Measurements from ENCODE around the gene MRPL52. TPM values are rescaled to one million over a fixed set of nuclear protein-coding genes. Genes with fewer than 3 reads are reported as not detected.

The MRPL52 gene
- total RNA-seq, 1 donor from 2014 or later, result 74.4 TPM

- Mint-ChIP-seq H3K27ac (no peak overlapping the region), H3K36me3 (no peaks in the 10 kb centered on the region), H3K4me3 (no peak overlapping the region), H3K27me3 (ENCODE audit: low read depth) (peaks cover 1% of the 10 kb centered on the region), H3K4me1 (no peaks in the 10 kb centered on the region), H3K9me3 (peaks cover 3% of the 10 kb centered on the region)
- no peak for DNase-seq (ENCODE audit: low spot score in 2 of 2, unreplicated experiment in 2 of 2)
- TF ChIP-seq, protein P1, sequence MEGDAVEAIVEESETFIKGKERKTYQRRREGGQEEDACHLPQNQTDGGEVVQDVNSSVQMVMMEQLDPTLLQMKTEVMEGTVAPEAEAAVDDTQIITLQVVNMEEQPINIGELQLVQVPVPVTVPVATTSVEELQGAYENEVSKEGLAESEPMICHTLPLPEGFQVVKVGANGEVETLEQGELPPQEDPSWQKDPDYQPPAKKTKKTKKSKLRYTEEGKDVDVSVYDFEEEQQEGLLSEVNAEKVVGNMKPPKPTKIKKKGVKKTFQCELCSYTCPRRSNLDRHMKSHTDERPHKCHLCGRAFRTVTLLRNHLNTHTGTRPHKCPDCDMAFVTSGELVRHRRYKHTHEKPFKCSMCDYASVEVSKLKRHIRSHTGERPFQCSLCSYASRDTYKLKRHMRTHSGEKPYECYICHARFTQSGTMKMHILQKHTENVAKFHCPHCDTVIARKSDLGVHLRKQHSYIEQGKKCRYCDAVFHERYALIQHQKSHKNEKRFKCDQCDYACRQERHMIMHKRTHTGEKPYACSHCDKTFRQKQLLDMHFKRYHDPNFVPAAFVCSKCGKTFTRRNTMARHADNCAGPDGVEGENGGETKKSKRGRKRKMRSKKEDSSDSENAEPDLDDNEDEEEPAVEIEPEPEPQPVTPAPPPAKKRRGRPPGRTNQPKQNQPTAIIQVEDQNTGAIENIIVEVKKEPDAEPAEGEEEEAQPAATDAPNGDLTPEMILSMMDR (IDR thresholded peaks at IDR 0.05; ENCODE audit: unreplicated experiment), result no peak
Measured at GRCh38 chr14:22797017-22797917, 32.4 kb upstream of the MRPL52 start.

DNA sequence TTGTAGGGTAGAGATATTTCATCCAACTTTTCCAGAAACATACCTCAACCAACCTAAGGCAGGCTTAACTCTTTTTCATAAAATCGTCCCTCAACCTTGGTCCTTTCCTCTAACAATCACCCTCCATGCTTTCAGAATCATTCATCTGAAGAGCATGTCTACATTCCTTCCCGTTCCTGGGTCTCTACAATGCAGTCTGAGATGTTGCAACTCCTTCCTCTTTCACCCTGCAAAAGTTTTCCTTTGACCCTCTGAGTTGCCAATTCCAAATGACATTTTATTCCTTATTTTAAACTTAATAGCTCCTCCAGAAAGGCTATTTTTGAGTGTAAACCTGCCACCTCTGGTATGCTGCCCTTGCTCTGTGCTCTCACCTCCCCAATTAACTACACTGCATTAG lies 31.2 kb upstream of the MRPL52 start:
- Mint-ChIP-seq H3K27ac (no peak overlapping the region), H3K9me3 (peaks cover 3% of the 10 kb centered on the region), H3K4me3 (no peak overlapping the region), H3K27me3 (ENCODE audit: low read depth) (peaks cover 1% of the 10 kb centered on the region), H3K36me3 (no peaks in the 10 kb centered on the region), H3K4me1 (no peaks in the 10 kb centered on the region)
- TF ChIP-seq, protein P1 (IDR thresholded peaks at IDR 0.05; ENCODE audit: unreplicated experiment), result no peak
- no peak for DNase-seq (ENCODE audit: low spot score in 2 of 2, unreplicated experiment in 2 of 2)

- Mint-ChIP-seq H3K9me3 (peaks cover 5% of the 10 kb centered on the region), H3K36me3 (peaks cover 2% of the 10 kb centered on the region), H3K27me3 (ENCODE audit: low read depth) (peaks cover 1% of the 10 kb centered on the region), H3K4me3 (no peak overlapping the region), H3K4me1 (no peaks in the 10 kb centered on the region), H3K27ac (no peak overlapping the region)
- TF ChIP-seq, protein P1 (IDR thresholded peaks at IDR 0.05; ENCODE audit: unreplicated experiment), result no peak
- no peak for DNase-seq (ENCODE audit: low spot score in 2 of 2, unreplicated experiment in 2 of 2)
Measured at GRCh38 chr14:22800346-22800745, 29.3 kb upstream of the MRPL52 start.

DNA sequence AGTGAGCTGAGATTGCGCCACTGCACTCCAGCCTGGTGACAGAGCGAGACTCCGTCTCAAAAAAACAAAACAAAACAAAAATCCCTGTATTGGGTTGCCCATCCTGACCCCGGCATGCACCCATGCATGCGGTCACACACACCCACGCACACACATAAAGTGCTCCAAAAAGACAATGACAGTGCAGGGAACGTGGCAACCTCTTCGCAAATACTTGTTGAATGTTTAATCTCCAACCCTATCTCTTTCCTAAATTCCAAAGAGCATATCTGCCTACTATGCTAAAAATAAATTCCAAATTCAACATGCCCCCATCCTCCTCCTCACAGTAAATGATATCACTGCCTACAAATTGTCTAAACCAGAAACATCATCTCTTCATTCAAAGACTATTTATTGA lies 28.0 kb upstream of the MRPL52 start:
- no peak overlapping the region for H3K4me3 Mint-ChIP-seq
- peaks cover 4% of the 10 kb centered on the region for H3K36me3 Mint-ChIP-seq
- DNase-seq (ENCODE audit: low spot score in 2 of 2, unreplicated experiment in 2 of 2), result no peak
- H3K27me3 Mint-ChIP-seq (ENCODE audit: low read depth), result no peaks in the 10 kb centered on the region
- peaks cover 4% of the 10 kb centered on the region for H3K9me3 Mint-ChIP-seq
- TF ChIP-seq, protein P1 (IDR thresholded peaks at IDR 0.05; ENCODE audit: unreplicated experiment), result no peak
- no peaks in the 10 kb centered on the region for H3K4me1 Mint-ChIP-seq
- H3K27ac Mint-ChIP-seq, result no peak overlapping the region

- peaks cover 4% of the 10 kb centered on the region for H3K9me3 Mint-ChIP-seq
- H3K4me1 Mint-ChIP-seq, result peaks cover 9% of the 10 kb centered on the region
- H3K36me3 Mint-ChIP-seq, result peaks cover 4% of the 10 kb centered on the region
- no peak overlapping the region for H3K4me3 Mint-ChIP-seq
- no peak for DNase-seq (ENCODE audit: low spot score in 2 of 2, unreplicated experiment in 2 of 2)
- TF ChIP-seq, protein P1 (IDR thresholded peaks at IDR 0.05; ENCODE audit: unreplicated experiment), result no peak
- H3K27ac Mint-ChIP-seq, result no peak overlapping the region
- H3K27me3 Mint-ChIP-seq (ENCODE audit: low read depth), result no peaks in the 10 kb centered on the region
Measured at GRCh38 chr14:22802860-22803686, 26.6 kb upstream of the MRPL52 start.

All from mesothelial cell of epicardium (in vitro differentiated cells).